ENCODE results near the gene TRPM3.

DNA sequence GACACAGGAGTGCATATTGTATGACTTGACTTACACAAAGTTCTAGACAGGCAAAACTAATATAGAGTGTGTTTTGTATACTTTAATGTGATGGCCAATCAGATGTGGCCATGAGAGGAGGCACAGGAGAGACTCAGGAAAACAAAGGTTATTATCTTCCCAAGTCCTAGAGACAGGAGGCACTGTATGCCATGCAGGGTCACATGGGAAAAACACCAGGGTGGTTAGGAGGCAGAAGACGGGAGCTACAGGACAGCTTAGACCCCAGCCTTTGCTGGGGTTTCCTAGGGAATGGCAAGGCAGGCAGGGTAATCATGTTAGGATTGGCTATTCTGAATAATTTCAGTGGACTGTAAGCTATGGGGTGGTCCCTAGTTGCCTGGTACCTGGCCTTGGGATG lies 16.2 kb downstream of the TRPM3 start:
- no peak for TF ChIP-seq EZH2 (IDR thresholded peaks at IDR 0.05; ENCODE audit: low read depth)
- TF ChIP-seq, protein P1, sequence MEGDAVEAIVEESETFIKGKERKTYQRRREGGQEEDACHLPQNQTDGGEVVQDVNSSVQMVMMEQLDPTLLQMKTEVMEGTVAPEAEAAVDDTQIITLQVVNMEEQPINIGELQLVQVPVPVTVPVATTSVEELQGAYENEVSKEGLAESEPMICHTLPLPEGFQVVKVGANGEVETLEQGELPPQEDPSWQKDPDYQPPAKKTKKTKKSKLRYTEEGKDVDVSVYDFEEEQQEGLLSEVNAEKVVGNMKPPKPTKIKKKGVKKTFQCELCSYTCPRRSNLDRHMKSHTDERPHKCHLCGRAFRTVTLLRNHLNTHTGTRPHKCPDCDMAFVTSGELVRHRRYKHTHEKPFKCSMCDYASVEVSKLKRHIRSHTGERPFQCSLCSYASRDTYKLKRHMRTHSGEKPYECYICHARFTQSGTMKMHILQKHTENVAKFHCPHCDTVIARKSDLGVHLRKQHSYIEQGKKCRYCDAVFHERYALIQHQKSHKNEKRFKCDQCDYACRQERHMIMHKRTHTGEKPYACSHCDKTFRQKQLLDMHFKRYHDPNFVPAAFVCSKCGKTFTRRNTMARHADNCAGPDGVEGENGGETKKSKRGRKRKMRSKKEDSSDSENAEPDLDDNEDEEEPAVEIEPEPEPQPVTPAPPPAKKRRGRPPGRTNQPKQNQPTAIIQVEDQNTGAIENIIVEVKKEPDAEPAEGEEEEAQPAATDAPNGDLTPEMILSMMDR (conservative IDR thresholded peaks at IDR 0.05): no peak
